Measurements from ENCODE around the gene MAP2.

GRCh38 chr2:209574515-209574914 is 150.7 kb downstream of the MAP2 start:
- TF ChIP-seq, protein P1, sequence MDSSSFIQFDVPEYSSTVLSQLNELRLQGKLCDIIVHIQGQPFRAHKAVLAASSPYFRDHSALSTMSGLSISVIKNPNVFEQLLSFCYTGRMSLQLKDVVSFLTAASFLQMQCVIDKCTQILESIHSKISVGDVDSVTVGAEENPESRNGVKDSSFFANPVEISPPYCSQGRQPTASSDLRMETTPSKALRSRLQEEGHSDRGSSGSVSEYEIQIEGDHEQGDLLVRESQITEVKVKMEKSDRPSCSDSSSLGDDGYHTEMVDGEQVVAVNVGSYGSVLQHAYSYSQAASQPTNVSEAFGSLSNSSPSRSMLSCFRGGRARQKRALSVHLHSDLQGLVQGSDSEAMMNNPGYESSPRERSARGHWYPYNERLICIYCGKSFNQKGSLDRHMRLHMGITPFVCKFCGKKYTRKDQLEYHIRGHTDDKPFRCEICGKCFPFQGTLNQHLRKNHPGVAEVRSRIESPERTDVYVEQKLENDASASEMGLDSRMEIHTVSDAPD (CRISPR knock-in tag; IDR thresholded peaks at IDR 0.05) = no peak
- TF ChIP-seq EZH2 (conservative IDR thresholded peaks at IDR 0.05; ENCODE audit: low read depth, low read length) = no peak

All from HepG2 (cell line).